ELR (cell line): ENCODE results near the gene SLC16A4.

Experiments
- DNase-seq: peaks from one replicate; pipeline ENCODE4 v3.0.0-alpha.2; 2015; ENCODE audit warnings: low read depth

The SLC16A4 gene

DNA sequence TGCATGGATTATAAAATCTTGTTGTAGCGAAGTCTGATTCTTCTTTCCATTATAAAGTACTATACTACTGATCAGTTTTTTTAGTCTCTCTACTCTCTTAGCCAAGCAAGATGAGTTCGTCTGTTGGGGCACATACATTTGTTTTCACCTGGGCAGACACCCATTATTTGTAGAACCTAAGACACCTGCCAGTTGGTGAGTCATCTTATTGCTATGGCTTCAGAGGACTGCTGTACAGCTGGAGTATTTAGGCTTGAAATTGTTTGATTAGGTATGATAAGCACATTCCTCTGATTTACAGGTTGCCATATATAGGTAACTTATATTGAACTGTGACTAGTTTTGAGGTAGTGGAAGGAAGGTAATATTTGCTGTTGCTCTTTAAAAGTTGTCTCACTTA is 34.4 kb downstream of the SLC16A4 start:
- no peak for DNase-seq

- no peak for DNase-seq
Observed at GRCh38 chr1:110355321-110355720, 35.5 kb downstream of the SLC16A4 start.

DNA sequence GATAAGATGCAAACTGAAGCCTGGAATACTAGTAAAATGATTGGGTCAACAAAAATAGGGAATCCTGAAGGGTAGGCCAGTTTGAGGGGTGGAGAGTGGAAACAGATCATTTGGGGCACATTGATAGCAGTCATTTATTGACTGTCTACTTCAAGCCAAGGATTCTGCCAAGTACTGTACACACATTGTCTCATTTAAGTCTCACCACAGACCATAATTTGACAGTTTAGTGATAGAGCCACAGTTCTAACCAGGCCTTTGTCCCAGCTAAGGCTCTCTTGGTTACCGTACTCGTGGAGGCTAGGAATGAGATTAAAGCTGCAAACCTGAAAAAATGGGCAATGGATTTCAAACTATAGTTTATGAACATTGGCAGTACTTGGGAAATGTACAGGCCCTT is 40.5 kb downstream of the SLC16A4 start:
- no peak for DNase-seq

- DNase-seq = no peak
Observed at GRCh38 chr1:110348771-110349170, 42.1 kb downstream of the SLC16A4 start.

DNA sequence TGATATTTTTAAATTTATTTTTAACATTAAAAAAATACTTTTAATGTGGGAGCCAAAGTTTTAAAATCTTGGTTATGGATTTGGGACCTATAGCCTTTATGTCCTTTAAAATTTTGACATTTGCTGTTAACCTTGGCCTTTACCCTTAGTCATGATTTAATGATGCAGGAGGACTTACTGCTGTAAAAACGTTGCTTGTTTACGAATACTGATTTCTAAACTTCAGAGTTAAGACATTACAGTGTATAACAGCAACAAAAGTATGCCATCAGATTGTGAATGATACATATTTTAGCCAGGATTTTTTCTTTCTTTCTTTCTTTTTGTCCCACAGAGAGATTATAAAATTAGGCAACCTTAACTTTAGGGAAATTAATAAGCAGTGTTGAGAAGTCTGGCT is 42.8 kb downstream of the SLC16A4 start:
- DNase-seq = no peak

DNA sequence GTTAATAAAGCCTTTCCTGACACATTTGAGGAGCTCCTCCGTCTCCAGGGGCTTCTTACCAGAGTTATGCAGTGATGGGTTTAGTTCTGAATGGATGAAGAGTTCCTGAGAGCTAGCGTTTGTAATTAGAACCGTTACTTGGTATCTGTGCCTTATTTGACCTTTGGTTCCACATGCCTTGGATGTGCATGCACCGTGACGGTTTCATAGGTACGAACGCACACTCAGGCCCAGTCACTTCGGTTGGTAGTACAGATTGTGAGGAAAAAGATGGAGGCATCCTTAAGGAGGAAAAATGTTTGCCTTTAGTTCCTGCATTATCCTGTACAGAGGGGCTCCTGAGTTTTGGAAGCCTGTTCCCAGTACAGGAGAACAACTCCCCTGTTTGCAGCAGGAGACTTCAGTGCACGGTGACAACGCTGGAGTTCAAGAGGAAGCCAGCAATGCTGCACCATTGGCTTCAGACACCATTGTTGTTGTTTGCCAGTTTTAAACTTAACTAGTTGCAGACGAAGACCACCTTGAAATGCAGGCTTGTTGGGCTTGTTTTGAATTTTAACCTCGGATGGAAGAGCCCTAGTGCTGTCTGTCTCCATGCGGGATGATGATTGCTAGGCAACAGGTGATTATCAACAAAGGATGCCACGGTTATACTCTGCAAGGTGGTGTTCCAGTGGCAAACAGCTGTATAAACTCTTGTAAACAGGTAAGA is 43.5 kb downstream of the SLC16A4 start:
- no peak for DNase-seq

DNA sequence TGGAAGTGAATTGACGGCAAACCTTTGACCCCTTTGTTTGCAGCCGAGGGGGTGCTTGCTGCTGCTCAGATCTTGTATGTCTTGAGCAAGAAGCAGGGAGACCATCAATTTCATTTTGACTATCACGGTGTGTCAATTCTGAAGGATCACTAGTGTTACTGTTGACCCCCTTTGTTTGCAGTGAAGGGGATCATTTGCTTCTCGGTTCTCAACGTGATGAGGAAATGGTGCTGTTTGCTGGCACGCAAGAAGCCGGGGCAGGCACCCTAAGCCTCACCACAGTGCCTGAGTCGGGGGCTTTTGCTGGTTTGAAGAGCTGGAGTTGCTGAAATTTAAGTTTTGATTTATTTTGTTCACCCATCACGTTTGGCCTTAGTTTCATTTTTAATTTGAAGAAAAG is 44.1 kb downstream of the SLC16A4 start:
- DNase-seq = no peak

DNA sequence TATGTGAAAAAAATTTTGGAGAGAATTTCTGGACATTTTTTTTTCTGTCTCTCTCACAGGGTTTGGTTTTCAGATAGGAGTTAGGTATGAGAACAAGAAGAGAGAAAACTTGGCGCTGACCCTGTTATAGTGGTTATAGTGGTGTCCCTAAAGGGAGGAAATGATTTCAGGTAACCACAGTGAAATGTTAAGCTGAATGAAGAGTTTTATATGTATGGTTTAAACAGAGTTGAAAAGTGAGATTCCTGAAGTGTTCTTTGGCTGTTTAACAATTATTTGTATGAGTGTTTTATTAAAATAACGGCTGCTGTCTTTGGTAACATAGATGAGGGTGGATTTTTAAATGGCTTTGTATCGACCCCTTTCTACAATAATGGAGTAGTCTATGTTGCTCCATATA is 45.3 kb downstream of the SLC16A4 start:
- DNase-seq = no peak

GRCh38 chr1:110344152-110344551 is 46.7 kb downstream of the SLC16A4 start:
- DNase-seq = no peak

GRCh38 chr1:110343249-110343648 is 47.6 kb downstream of the SLC16A4 start:
- DNase-seq = no peak

GRCh38 chr1:110341872-110342331 is 48.9 kb downstream of the SLC16A4 start:
- no peak for DNase-seq

DNA sequence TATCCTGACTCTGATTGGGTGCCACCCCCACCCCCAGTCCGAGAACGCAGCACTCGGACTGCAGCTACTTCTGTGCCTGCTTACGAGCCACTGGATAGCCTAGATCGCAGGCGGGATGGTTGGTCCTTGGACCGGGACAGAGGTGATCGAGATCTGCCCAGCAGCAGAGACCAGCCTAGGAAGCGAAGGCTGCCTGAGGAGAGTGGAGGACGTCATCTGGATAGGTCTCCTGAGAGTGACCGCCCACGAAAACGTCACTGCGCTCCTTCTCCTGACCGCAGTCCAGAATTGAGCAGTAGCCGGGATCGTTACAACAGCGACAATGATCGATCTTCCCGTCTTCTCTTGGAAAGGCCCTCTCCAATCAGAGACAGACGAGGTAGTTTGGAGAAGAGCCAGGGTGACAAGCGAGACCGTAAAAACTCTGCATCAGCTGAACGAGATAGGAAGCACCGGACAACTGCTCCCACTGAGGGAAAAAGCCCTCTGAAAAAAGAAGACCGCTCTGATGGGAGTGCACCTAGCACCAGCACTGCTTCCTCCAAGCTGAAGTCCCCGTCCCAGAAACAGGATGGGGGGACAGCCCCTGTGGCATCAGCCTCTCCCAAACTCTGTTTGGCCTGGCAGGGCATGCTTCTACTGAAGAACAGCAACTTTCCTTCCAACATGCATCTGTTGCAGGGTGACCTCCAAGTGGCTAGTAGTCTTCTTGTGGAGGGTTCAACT is 49.5 kb downstream of the SLC16A4 start:
- peak; percentile 6 for DNase-seq

- no peak for DNase-seq
Observed at GRCh38 chr1:110340207-110340468, 50.7 kb downstream of the SLC16A4 start.

DNA sequence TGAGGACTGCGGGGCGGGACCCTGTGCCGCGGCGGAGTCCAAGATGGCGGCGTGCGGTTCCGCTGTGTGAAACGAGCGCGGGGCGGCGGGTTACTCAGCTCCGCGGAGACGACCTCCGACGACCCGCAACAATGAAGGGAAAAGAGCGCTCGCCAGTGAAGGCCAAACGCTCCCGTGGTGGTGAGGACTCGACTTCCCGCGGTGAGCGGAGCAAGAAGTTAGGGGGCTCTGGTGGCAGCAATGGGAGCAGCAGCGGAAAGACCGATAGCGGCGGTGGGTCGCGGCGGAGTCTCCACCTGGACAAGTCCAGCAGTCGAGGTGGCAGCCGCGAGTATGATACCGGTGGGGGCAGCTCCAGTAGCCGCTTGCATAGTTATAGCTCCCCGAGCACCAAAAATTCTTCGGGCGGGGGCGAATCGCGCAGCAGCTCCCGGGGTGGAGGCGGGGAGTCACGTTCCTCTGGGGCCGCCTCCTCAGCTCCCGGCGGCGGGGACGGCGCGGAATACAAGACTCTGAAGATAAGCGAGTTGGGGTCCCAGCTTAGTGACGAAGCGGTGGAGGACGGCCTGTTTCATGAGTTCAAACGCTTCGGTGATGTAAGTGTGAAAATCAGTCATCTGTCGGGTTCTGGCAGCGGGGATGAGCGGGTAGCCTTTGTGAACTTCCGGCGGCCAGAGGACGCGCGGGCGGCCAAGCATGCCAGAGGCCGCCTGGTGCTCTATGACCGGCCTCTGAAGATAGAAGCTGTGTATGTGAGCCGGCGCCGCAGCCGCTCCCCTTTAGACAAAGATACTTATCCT is 51.2 kb downstream of the SLC16A4 start:
- DNase-seq = peak; percentile 71

- DNase-seq = peak; percentile 100
Observed at GRCh38 chr1:110338886-110339406, 51.9 kb downstream of the SLC16A4 start, which contains the start of gene RBM15. Gene RBM15 (plus strand): TSS chr1:110339377. CDS start chr1:110339406, 29 bp downstream.

DNA sequence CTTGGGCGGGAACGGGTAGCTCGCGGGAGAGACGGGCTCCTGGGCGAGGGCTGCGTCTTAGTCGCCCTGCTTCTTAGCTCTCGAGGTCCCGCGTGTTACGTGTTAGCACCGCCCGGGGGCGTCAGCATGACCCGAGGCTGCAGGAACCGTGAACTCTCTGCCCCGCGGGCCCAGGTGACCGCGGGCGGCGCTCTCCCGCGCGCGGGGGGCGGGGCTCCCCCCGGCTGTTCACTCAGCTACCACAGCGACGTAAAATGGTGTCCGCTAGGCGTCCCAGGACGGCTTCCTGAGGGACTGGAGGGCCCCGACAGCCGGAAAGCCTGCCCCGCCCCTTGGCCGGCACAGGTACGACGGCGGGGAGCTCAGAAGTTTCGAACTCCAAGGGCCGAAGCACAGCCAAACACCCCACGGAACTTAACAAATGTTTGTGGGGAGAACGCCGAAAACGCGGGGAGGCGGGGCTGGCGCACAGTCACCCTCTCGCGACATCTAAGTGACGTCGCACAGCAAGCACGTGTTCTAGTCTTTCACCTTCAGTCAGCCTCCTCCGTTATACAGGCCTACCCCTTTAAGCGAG is 52.4 kb downstream of the SLC16A4 start:
- peak; percentile 89 for DNase-seq

- peak; percentile 49 for DNase-seq
Observed at GRCh38 chr1:110337704-110338308, 53.0 kb downstream of the SLC16A4 start.

DNA sequence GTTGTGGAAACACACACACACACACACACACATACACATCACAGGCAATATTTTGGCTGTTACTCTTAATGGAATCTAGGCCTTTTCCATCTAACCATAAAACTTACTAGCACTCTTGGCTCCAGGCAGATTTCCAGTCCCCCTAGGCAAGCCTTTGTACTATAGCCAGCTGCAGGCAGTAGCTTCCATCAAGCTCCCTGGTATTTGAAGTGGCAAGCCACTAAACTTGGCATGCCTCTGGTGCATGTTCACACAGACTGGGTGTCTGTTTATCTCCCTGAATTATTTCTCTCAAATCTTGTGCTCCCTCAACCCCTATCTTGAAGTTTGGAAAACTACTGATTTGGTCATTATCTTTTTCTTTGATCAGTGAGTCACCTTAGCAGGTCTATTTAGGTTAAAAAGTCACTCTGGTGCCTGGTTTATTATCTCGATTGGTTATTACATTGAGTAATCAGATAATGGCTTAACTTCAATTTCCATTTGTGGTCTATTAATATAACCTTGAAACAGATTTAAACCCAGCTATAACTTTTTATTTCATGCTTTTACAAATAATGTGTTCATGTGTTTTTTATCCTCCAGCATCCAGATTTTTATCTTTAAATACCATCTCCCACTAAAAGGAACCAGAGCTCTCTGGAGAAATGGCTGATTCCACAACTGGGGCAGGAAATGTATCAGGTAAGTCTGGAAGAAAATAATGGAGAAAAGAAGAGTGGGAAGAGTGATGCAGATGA is 54.4 kb downstream of the SLC16A4 start:
- peak; percentile 29 for DNase-seq

DNA sequence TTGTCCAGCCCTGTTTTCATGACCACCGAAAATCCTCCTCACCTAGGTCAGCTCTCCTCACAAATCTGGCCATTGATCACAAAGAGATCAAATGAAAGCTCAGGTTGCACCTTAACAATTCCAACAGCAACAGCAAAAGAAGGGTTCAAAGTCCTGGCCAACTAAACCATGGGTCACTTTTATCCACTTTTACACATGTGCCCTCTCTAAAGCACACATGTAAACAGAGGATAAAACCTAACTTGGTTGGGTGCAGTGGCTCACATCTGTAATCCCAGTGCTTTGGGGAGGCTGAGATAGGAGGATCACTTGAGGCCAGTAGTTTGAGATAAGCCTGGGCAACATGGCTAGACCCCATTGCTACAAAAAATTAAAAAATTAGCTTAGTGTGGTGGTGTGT is 55.6 kb downstream of the SLC16A4 start:
- DNase-seq = no peak

DNA sequence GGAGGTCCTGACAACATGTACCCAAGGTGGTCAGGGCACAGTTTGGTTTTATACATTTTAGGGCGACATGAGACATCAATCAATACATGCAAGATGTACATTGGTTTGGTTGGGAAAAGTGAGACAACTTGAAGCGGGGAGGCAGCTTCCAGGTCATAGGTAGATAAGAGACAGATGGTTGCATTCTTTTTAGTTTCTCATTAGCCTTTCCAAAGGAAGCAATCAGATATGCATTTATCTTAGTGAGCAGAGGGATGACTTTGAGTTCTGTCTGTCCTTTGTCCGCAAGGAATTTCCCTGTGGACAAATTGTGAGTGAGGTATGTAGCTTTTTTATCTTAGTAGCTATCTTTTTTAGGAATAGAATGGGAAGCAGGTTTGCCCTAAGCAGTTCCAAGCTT is 62.1 kb downstream of the SLC16A4 start:
- no peak for DNase-seq

- DNase-seq = no peak
Observed at GRCh38 chr1:110328274-110328673, 62.6 kb downstream of the SLC16A4 start.
